Gastroesophageal sphincter (tissue), 4 donors: ENCODE results near the gene SLCO3A1. TPM values are rescaled to one million over a fixed set of nuclear protein-coding genes. Genes with fewer than 3 reads are reported as not detected.
A peak's percentile ranks its signal among the peaks of the same experiment; 100 is the strongest.
"Not testable (repeated sequence)": the region's sequence is repeated elsewhere in the genome, so short reads cannot be mapped to it uniquely, and the experiment has no call there.

ENCODE experiments used
- ATAC-seq: fragments of 150-250 bp; one replicate; pipeline ENCODE4 v1.9.1; 2016; ENCODE audit warnings: mild to moderate bottlenecking, moderate library complexity
- H3K27ac ChIP-seq, 4 donors: fragments of 200-600 bp; sonication (generic) in 3 of 4; 1 replicate in 3 of 4; 2 replicates in 1 of 4; pipeline ENCODE4 v1.5.1; 2016 to 2019
- H3K27me3 ChIP-seq: fragments of 200-600 bp; sonication (generic); one replicate; pipeline ENCODE4 v1.5.1; 2019
- H3K36me3 ChIP-seq, 2 donors: fragments of 200-600 bp; sonication (generic); one replicate each; pipeline ENCODE4 v1.5.1; 2019; ENCODE audit warnings: control low read depth in 1 of 2
- H3K4me1 ChIP-seq, 3 donors: fragments of 200-600 bp; sonication (generic); 1 replicate in 2 of 3; 2 replicates in 1 of 3; pipeline ENCODE4 v1.5.1; 2016 to 2019; ENCODE audit warnings: control low read depth in 2 of 3
- H3K4me3 ChIP-seq, 2 donors: fragments of 200-600 bp; sonication (generic); one replicate each; pipeline ENCODE4 v1.5.1; 2019; ENCODE audit warnings: mild to moderate bottlenecking in 1 of 2, moderate library complexity in 1 of 2
- H3K9me3 ChIP-seq, 3 donors: fragments of 200-600 bp; sonication (generic); one replicate each; pipeline ENCODE4 v1.5.1; 2017 to 2019; ENCODE audit warnings: control low read depth in 2 of 3
- CTCF ChIP-seq, 4 experiments: fragments of 200-600 bp in 2 of 4; fragments of 450-650 bp in 2 of 4; sonication (generic) in 1 of 4; IDR thresholded peaks; one replicate each; pipeline ENCODE4 v1.5.1; 2017 to 2019; ENCODE audit warnings: antibody characterized with exemption in 4 of 4, mild to moderate bottlenecking in 2 of 4, moderate library complexity in 2 of 4
- EP300 ChIP-seq: sonication (generic); formaldehyde crosslinking; IDR thresholded peaks from one replicate; pipeline ENCODE4 v1.6.1; 2017; ENCODE audit warnings: antibody characterized with exemption, mild to moderate bottlenecking
- POLR2A ChIP-seq, 2 donors: fragments of 450-650 bp; IDR thresholded peaks; one replicate each; pipeline ENCODE4 v1.6.1; 2017; ENCODE audit warnings: antibody characterized with exemption in 2 of 2, mild to moderate bottlenecking in 2 of 2, moderate library complexity in 1 of 2
- POLR2AphosphoS5 ChIP-seq: sonication (generic); formaldehyde crosslinking; IDR thresholded peaks from one replicate; pipeline ENCODE4 v1.6.1; 2017; ENCODE audit warnings: antibody characterized with exemption
- WGBS, 2 donors: methylation state at CpG; one replicate each; pipeline ENCODE4 v1.1.5; 2018; ENCODE audit warnings: low coverage in 1 of 2; 5-methylcytosine and 5-hydroxymethylcytosine counted together
- total RNA-seq, 4 donors: library from RNA; depleted of rRNA; stranded (reverse); fragments of >200 nt; gene quantifications; one replicate each; pipeline ENCODE4 v1.1.0, GENCODE V29; 2016

The SLCO3A1 gene
- total RNA-seq, 4 donors from 2014 or later, result 10.1 to 14.4 (median 12.1) TPM

GRCh38 chr15:91956026-91956723 lies 102.7 kb downstream of the SLCO3A1 start:
- WGBS, 2 donors, result 39 to 50% methylated on average over 2 to 5 of the region's 8 CpGs
- ATAC-seq, result peak; percentile 61
- H3K27ac ChIP-seq, result peak overlapping the region in 3 of 4 donors; percentile 35 to 48 (median 42)

GRCh38 chr15:91961357-91961756 lies 107.8 kb downstream of the SLCO3A1 start:
- no peak for TF ChIP-seq POLR2A (IDR thresholded peaks at IDR 0.05)
- TF ChIP-seq POLR2AphosphoS5, result no peak
- TF ChIP-seq EP300, result no peak
- TF ChIP-seq CTCF (IDR thresholded peaks at IDR 0.05), result no peak
- no peak for ATAC-seq
- no peaks in the 10 kb centered on the region for H3K27me3 ChIP-seq
- WGBS, 2 donors, result 83 to 91% methylated on average over 1 to 2 of the region's 2 CpGs
- H3K4me3 ChIP-seq, result no peak overlapping the region
- no peak overlapping the region for H3K27ac ChIP-seq
- no peaks in the 10 kb centered on the region for H3K9me3 ChIP-seq
- H3K36me3 ChIP-seq, result no peaks in the 10 kb centered on the region
- peaks cover 0 to 13% (median 7%) of the 10 kb centered on the region in 3 donors for H3K4me1 ChIP-seq

More at GRCh38 chr15:91956026-91956723, 102.7 kb downstream of the SLCO3A1 start:
- no peak for TF ChIP-seq POLR2A (IDR thresholded peaks at IDR 0.05)
- no peak for TF ChIP-seq POLR2AphosphoS5
- no peak for TF ChIP-seq EP300
- TF ChIP-seq CTCF (IDR thresholded peaks at IDR 0.05), result no peak
- Histone ChIP-seq H3K4me3 (no peak overlapping the region), H3K9me3 (no peaks in the 10 kb centered on the region), H3K27me3 (no peaks in the 10 kb centered on the region), H3K36me3 (no peaks in the 10 kb centered on the region), H3K4me1 (peaks cover 0 to 14% (median 10%) of the 10 kb centered on the region in 3 donors)

GRCh38 chr15:91963747-91964146 lies 110.2 kb downstream of the SLCO3A1 start:
- WGBS, 2 donors, result 96% methylated on average over 7 of the region's 7 CpGs; no CpG with 5 or more reads in 1 of the 2 donors
- H3K27ac ChIP-seq, H3K4me3 ChIP-seq, H3K27me3 ChIP-seq, H3K36me3 ChIP-seq, ATAC-seq, H3K9me3 ChIP-seq: not testable (repeated sequence)
- peaks cover 0 to 24% (median 5%) of the 10 kb centered on the region in 3 donors for H3K4me1 ChIP-seq

GRCh38 chr15:91965501-91966193 lies 112.1 kb downstream of the SLCO3A1 start:
- Histone ChIP-seq H3K9me3 (no peaks in the 10 kb centered on the region), H3K36me3 (no peaks in the 10 kb centered on the region), H3K27ac (peak overlapping the region in 3 of 4 donors; percentile 4 to 42 (median 9)), H3K27me3 (no peaks in the 10 kb centered on the region), H3K4me1 (peaks cover 0 to 42% (median 16%) of the 10 kb centered on the region in 3 donors), H3K4me3 (no peak overlapping the region)
- 52% methylated on average over 6 of the region's 9 CpGs; no CpG with 5 or more reads in 1 of the 2 donors for WGBS, 2 donors
- ATAC-seq, result peak; percentile 15
- TF ChIP-seq POLR2AphosphoS5, result peak; percentile 19
- TF ChIP-seq EP300, result no peak

GRCh38 chr15:91966194-91966552 lies 112.7 kb downstream of the SLCO3A1 start:
- WGBS, 2 donors, result 100% methylated on average over 1 of the region's 6 CpGs; no CpG with 5 or more reads in 1 of the 2 donors
- ATAC-seq, result peak; percentile 26
- Histone ChIP-seq H3K9me3 (no peaks in the 10 kb centered on the region), H3K36me3 (no peaks in the 10 kb centered on the region), H3K27ac (peak overlapping the region in 3 of 4 donors; percentile 4 to 38 (median 9)), H3K4me3 (no peak overlapping the region), H3K27me3 (no peaks in the 10 kb centered on the region), H3K4me1 (peaks cover 0 to 42% (median 16%) of the 10 kb centered on the region in 3 donors)
- no peak for TF ChIP-seq POLR2A (IDR thresholded peaks at IDR 0.05)
- TF ChIP-seq CTCF (IDR thresholded peaks at IDR 0.05), result no peak
- no peak for TF ChIP-seq EP300
- TF ChIP-seq POLR2AphosphoS5, result no peak
